ENCODE data around the gene TRAM2. TPM values are rescaled to one million over a fixed set of nuclear protein-coding genes. Genes with fewer than 3 reads are reported as not detected.

Gene TRAM2
- total RNA-seq, 1 experiment from 2014 or later: 12.8 TPM

DNA sequence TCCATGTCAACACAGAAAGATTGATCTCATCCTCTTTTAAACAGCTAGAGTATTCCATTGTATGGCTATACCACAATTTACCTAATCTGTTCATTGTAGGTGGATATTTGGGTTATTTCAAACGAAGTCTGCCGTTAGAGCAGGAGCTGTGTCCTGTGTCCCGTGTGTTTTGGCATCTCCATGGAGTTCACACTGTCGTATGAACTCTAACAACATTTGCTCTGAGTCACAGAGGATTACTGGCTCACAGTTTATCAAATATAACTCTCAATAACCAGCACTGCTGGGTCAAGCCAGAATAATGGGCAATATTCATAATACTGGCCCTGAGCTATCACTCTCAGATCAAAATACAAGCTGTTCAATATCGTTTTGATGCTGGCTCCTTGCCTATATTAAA lies 16.4 kb downstream of the TRAM2 start:
- Mint-ChIP-seq H3K36me3 (ENCODE audit: insufficient read depth, unreplicated experiment) (no peaks in the 10 kb centered on the region), H3K27ac (ENCODE audit: unreplicated experiment) (no peak overlapping the region), H3K27me3 (ENCODE audit: unreplicated experiment) (no peaks in the 10 kb centered on the region), H3K4me1 (ENCODE audit: low read depth, unreplicated experiment) (no peaks in the 10 kb centered on the region), H3K4me3 (ENCODE audit: low read depth, unreplicated experiment) (no peak overlapping the region), H3K9me3 (ENCODE audit: low read depth, unreplicated experiment) (no peaks in the 10 kb centered on the region)
- intact Hi-C loops (cut with micrococcal nuclease; ENCODE audit: unreplicated experiment): no loop called here
- no peak for DNase-seq
- CTCF ChIA-PET: no interaction called here
- no TSS peak for BruUV-seq (replicated peaks)
- TF ChIP-seq, protein P1, sequence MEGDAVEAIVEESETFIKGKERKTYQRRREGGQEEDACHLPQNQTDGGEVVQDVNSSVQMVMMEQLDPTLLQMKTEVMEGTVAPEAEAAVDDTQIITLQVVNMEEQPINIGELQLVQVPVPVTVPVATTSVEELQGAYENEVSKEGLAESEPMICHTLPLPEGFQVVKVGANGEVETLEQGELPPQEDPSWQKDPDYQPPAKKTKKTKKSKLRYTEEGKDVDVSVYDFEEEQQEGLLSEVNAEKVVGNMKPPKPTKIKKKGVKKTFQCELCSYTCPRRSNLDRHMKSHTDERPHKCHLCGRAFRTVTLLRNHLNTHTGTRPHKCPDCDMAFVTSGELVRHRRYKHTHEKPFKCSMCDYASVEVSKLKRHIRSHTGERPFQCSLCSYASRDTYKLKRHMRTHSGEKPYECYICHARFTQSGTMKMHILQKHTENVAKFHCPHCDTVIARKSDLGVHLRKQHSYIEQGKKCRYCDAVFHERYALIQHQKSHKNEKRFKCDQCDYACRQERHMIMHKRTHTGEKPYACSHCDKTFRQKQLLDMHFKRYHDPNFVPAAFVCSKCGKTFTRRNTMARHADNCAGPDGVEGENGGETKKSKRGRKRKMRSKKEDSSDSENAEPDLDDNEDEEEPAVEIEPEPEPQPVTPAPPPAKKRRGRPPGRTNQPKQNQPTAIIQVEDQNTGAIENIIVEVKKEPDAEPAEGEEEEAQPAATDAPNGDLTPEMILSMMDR (IDR thresholded peaks at IDR 0.05; ENCODE audit: unreplicated experiment): no peak

DNA sequence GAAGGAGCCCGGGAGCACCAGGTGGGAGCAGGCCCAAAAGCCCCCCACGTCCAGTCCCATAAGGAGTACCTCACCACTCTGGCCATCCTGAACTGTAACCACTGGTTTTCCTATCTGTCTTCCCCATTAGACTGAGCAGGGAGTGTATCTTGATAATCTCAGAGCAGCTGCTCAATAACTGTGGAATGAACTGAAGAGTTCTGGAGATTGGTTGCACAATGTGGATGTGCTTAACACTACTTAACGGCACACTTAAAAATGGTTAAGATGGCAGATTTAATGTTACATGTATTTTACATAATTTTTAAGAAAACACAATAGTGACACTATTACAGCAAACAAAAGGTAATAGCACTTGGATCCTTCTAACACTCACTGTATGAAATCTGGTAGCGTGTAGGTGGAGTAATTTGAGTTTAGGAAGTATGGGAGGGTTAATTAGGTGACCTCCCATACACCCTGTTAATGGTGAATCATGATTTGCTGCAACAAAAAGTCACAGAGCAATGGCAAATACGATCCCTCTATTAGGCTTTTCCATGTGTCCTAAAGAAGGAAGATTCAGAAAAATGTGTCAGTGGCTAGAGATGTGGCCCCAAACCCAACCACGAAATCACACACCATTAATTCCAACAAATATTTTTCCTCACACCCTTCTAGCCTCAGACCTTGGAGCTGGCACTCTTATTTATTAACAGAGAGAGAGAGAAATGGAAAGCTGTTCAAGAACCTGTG lies 18.4 kb downstream of the TRAM2 start:
- DNase-seq: no peak
- CTCF ChIA-PET: no interaction called here
- BruUV-seq (replicated peaks): no TSS peak
- TF ChIP-seq, protein P1 (IDR thresholded peaks at IDR 0.05; ENCODE audit: unreplicated experiment): no peak
- Mint-ChIP-seq H3K27ac (ENCODE audit: unreplicated experiment) (no peak overlapping the region), H3K4me3 (ENCODE audit: low read depth, unreplicated experiment) (no peak overlapping the region), H3K27me3 (ENCODE audit: unreplicated experiment) (no peaks in the 10 kb centered on the region), H3K9me3 (ENCODE audit: low read depth, unreplicated experiment) (no peaks in the 10 kb centered on the region), H3K4me1 (ENCODE audit: low read depth, unreplicated experiment) (peaks cover 5% of the 10 kb centered on the region), H3K36me3 (ENCODE audit: insufficient read depth, unreplicated experiment) (no peaks in the 10 kb centered on the region)
- intact Hi-C loops (cut with micrococcal nuclease; ENCODE audit: unreplicated experiment): no loop called here

DNA sequence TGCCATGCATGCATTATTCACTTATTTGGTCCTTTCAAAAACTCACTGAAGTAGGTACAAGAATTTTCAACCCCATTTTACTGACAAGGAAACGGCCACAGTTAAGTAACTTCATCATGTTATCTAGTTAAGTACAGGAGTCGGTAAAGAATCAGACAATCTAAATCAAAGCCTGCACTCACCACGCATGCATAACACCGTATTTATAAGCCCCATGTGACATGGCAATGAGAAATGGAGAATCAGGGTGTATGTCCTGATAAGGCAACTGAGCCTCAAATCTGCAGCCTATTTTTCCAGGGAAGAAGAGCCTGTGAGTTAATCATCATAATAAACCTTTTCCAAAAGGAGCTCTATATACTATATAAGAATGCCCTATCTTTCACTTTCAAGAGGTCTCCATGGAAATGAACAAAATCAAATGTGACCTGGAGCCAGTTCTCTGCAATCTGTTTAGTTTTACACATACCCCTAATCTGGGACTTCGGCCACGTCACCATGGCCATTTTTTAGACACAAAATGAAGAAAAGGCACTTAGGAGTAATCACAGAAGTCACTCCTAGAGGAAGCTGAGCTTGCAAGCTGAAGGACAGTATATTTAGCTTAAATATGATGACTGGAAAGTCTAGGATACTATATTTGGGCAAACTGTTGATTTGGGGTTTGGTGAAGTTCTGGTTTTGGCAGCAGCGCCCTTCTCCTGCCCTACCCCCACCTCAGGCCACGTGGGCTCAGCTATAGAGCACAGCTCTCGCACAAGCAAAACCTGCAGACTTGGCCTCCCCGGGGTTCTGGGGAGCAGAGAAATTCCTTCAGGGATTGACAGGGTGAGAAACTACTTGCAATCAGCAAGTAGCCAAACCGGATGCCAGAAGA lies 19.2 kb downstream of the TRAM2 start:
- TF ChIP-seq, protein P1 (IDR thresholded peaks at IDR 0.05; ENCODE audit: unreplicated experiment): no peak
- intact Hi-C loops (cut with micrococcal nuclease; ENCODE audit: unreplicated experiment): no loop called here
- no peak overlapping the region for H3K27ac Mint-ChIP-seq (ENCODE audit: unreplicated experiment)
- no TSS peak for BruUV-seq (replicated peaks)
- no peaks in the 10 kb centered on the region for H3K27me3 Mint-ChIP-seq (ENCODE audit: unreplicated experiment)
- no peaks in the 10 kb centered on the region for H3K36me3 Mint-ChIP-seq (ENCODE audit: insufficient read depth, unreplicated experiment)
- no peak overlapping the region for H3K4me3 Mint-ChIP-seq (ENCODE audit: low read depth, unreplicated experiment)
- no peak for DNase-seq
- H3K4me1 Mint-ChIP-seq (ENCODE audit: low read depth, unreplicated experiment): peaks cover 13% of the 10 kb centered on the region
- CTCF ChIA-PET: no interaction called here
- no peaks in the 10 kb centered on the region for H3K9me3 Mint-ChIP-seq (ENCODE audit: low read depth, unreplicated experiment)

DNA sequence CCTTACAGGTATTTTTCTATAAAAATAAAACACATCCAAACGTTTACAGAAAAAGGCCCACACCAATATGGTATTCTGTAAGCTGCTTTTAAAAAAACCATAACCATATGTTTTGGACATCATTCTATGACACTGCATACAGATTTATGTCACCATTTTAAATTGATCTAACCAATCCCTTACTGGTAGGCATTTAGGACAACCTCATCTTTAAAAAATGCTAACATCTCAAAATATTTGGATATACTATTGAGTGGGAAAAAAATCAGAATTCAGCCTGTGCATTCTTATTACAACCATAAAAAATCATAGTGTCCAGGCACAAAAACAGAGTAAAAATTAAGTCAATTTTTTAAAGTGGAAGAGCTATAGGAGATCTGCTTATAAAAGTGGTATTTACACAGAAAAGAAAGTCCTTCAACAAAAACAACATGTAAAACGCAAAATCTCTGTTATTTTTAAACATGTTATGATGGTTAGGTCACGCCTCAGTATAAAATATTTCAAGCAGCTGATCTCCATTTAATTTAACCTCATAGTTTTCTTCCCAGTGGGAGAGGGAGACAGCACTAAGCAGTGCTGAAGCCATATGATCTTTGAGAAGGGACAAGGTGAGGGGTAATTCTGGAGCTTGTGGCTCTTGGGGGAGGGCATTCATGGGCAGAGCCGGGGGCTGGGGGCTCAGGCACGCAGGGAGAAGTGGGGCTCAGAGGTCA lies 21.2 kb downstream of the TRAM2 start:
- peaks cover 31% of the 10 kb centered on the region for H3K4me1 Mint-ChIP-seq (ENCODE audit: low read depth, unreplicated experiment)
- H3K9me3 Mint-ChIP-seq (ENCODE audit: low read depth, unreplicated experiment): no peaks in the 10 kb centered on the region
- BruUV-seq (replicated peaks): no TSS peak
- H3K36me3 Mint-ChIP-seq (ENCODE audit: insufficient read depth, unreplicated experiment): no peaks in the 10 kb centered on the region
- intact Hi-C loops (cut with micrococcal nuclease; ENCODE audit: unreplicated experiment): no loop called here
- TF ChIP-seq, protein P1 (IDR thresholded peaks at IDR 0.05; ENCODE audit: unreplicated experiment): no peak
- H3K27me3 Mint-ChIP-seq (ENCODE audit: unreplicated experiment): no peaks in the 10 kb centered on the region
- H3K27ac Mint-ChIP-seq (ENCODE audit: unreplicated experiment): no peak overlapping the region
- DNase-seq: no peak
- CTCF ChIA-PET: no interaction called here
- no peak overlapping the region for H3K4me3 Mint-ChIP-seq (ENCODE audit: low read depth, unreplicated experiment)

All from Calu3 (cell line).